Measurements from ENCODE around the gene KIAA1217.

Gene KIAA1217

GRCh38 chr10:24396396-24396795 lies 187.5 kb downstream of the KIAA1217 start:
- H3K9me3 ChIP-seq (ENCODE audit: insufficient read depth, low read depth, low read length) = no peaks in the 10 kb centered on the region
- H3K4me3 ChIP-seq (ENCODE audit: low read length) = no peak overlapping the region
- no peaks in the 10 kb centered on the region for H3K27me3 ChIP-seq (ENCODE audit: insufficient read depth, low read length)
- no peak overlapping the region for H3K9ac ChIP-seq (ENCODE audit: low read depth, low read length)
- H3K27ac ChIP-seq (ENCODE audit: low read length) = no peak overlapping the region
- no peaks in the 10 kb centered on the region for H3K4me1 ChIP-seq (ENCODE audit: insufficient read depth, low read length)
- no peaks in the 10 kb centered on the region for H3K36me3 ChIP-seq (ENCODE audit: insufficient read depth, low read depth, low read length)

- H3K4me1 ChIP-seq (ENCODE audit: insufficient read depth, low read length) = no peaks in the 10 kb centered on the region
- no peaks in the 10 kb centered on the region for H3K27me3 ChIP-seq (ENCODE audit: insufficient read depth, low read length)
- no peak overlapping the region for H3K4me3 ChIP-seq (ENCODE audit: low read length)
- no peak overlapping the region for H3K9ac ChIP-seq (ENCODE audit: low read depth, low read length)
- H3K27ac ChIP-seq (ENCODE audit: low read length) = no peak overlapping the region
- H3K36me3 ChIP-seq (ENCODE audit: insufficient read depth, low read depth, low read length) = no peaks in the 10 kb centered on the region
- H3K9me3 ChIP-seq (ENCODE audit: insufficient read depth, low read depth, low read length) = no peaks in the 10 kb centered on the region
Measured at GRCh38 chr10:24397662-24398061, 188.7 kb downstream of the KIAA1217 start.

- Histone ChIP-seq H3K27me3 (ENCODE audit: insufficient read depth, low read length) (no peaks in the 10 kb centered on the region), H3K9me3 (ENCODE audit: insufficient read depth, low read depth, low read length) (no peaks in the 10 kb centered on the region), H3K36me3 (ENCODE audit: insufficient read depth, low read depth, low read length) (no peaks in the 10 kb centered on the region), H3K4me1 (ENCODE audit: insufficient read depth, low read length) (no peaks in the 10 kb centered on the region), H3K4me3 (ENCODE audit: low read length) (no peak overlapping the region), H3K9ac (ENCODE audit: low read depth, low read length) (no peak overlapping the region), H3K27ac (ENCODE audit: low read length) (no peak overlapping the region)
Measured at GRCh38 chr10:24404567-24404966, 195.6 kb downstream of the KIAA1217 start.

- H3K27me3 ChIP-seq (ENCODE audit: insufficient read depth, low read length) = no peaks in the 10 kb centered on the region
- H3K27ac ChIP-seq (ENCODE audit: low read length) = no peak overlapping the region
- no peaks in the 10 kb centered on the region for H3K9me3 ChIP-seq (ENCODE audit: insufficient read depth, low read depth, low read length)
- H3K4me1 ChIP-seq (ENCODE audit: insufficient read depth, low read length) = no peaks in the 10 kb centered on the region
- H3K36me3 ChIP-seq (ENCODE audit: insufficient read depth, low read depth, low read length) = no peaks in the 10 kb centered on the region
- H3K4me3 ChIP-seq (ENCODE audit: low read length) = no peak overlapping the region
- H3K9ac ChIP-seq (ENCODE audit: low read depth, low read length) = no peak overlapping the region
Measured at GRCh38 chr10:24405635-24406034, 196.7 kb downstream of the KIAA1217 start.

- Histone ChIP-seq H3K4me1 (ENCODE audit: insufficient read depth, low read length) (no peaks in the 10 kb centered on the region), H3K27ac (ENCODE audit: low read length) (no peak overlapping the region), H3K9ac (ENCODE audit: low read depth, low read length) (no peak overlapping the region), H3K36me3 (ENCODE audit: insufficient read depth, low read depth, low read length) (no peaks in the 10 kb centered on the region), H3K27me3 (ENCODE audit: insufficient read depth, low read length) (no peaks in the 10 kb centered on the region), H3K9me3 (ENCODE audit: insufficient read depth, low read depth, low read length) (no peaks in the 10 kb centered on the region), H3K4me3 (ENCODE audit: low read length) (no peak overlapping the region)
Measured at GRCh38 chr10:24406809-24407483, 198.0 kb downstream of the KIAA1217 start.

GRCh38 chr10:24407928-24408327 lies 199.0 kb downstream of the KIAA1217 start:
- Histone ChIP-seq H3K36me3 (ENCODE audit: insufficient read depth, low read depth, low read length) (no peaks in the 10 kb centered on the region), H3K4me1 (ENCODE audit: insufficient read depth, low read length) (no peaks in the 10 kb centered on the region), H3K27ac (ENCODE audit: low read length) (no peak overlapping the region), H3K27me3 (ENCODE audit: insufficient read depth, low read length) (no peaks in the 10 kb centered on the region), H3K9ac (ENCODE audit: low read depth, low read length) (no peak overlapping the region), H3K9me3 (ENCODE audit: insufficient read depth, low read depth, low read length) (no peaks in the 10 kb centered on the region), H3K4me3 (ENCODE audit: low read length) (no peak overlapping the region)

- H3K9ac ChIP-seq (ENCODE audit: low read depth, low read length) = no peak overlapping the region
- no peaks in the 10 kb centered on the region for H3K36me3 ChIP-seq (ENCODE audit: insufficient read depth, low read depth, low read length)
- no peaks in the 10 kb centered on the region for H3K27me3 ChIP-seq (ENCODE audit: insufficient read depth, low read length)
- H3K9me3 ChIP-seq (ENCODE audit: insufficient read depth, low read depth, low read length) = no peaks in the 10 kb centered on the region
- no peak overlapping the region for H3K4me3 ChIP-seq (ENCODE audit: low read length)
- H3K27ac ChIP-seq (ENCODE audit: low read length) = no peak overlapping the region
- H3K4me1 ChIP-seq (ENCODE audit: insufficient read depth, low read length) = no peaks in the 10 kb centered on the region
Measured at GRCh38 chr10:24408365-24408764, 199.4 kb downstream of the KIAA1217 start.

GRCh38 chr10:24414597-24414996 lies 205.7 kb downstream of the KIAA1217 start:
- Histone ChIP-seq H3K36me3 (ENCODE audit: insufficient read depth, low read depth, low read length) (no peaks in the 10 kb centered on the region), H3K4me3 (ENCODE audit: low read length) (no peak overlapping the region), H3K9ac (ENCODE audit: low read depth, low read length) (no peak overlapping the region), H3K4me1 (ENCODE audit: insufficient read depth, low read length) (no peaks in the 10 kb centered on the region; the same call in 1 of the 2 replicates), H3K27me3 (ENCODE audit: insufficient read depth, low read length) (no peaks in the 10 kb centered on the region), H3K9me3 (ENCODE audit: insufficient read depth, low read depth, low read length) (no peaks in the 10 kb centered on the region), H3K27ac (ENCODE audit: low read length) (no peak overlapping the region)

- Histone ChIP-seq H3K27me3 (ENCODE audit: insufficient read depth, low read length) (no peaks in the 10 kb centered on the region), H3K9me3 (ENCODE audit: insufficient read depth, low read depth, low read length) (no peaks in the 10 kb centered on the region), H3K4me3 (ENCODE audit: low read length) (no peak overlapping the region), H3K9ac (ENCODE audit: low read depth, low read length) (no peak overlapping the region), H3K36me3 (ENCODE audit: insufficient read depth, low read depth, low read length) (no peaks in the 10 kb centered on the region), H3K27ac (ENCODE audit: low read length) (no peak overlapping the region), H3K4me1 (ENCODE audit: insufficient read depth, low read length) (no peaks in the 10 kb centered on the region; the same call in 1 of the 2 replicates)
Measured at GRCh38 chr10:24415455-24416125, 206.7 kb downstream of the KIAA1217 start.

- no peak overlapping the region for H3K4me3 ChIP-seq (ENCODE audit: low read length)
- H3K9me3 ChIP-seq (ENCODE audit: insufficient read depth, low read depth, low read length) = no peaks in the 10 kb centered on the region
- H3K9ac ChIP-seq (ENCODE audit: low read depth, low read length) = no peak overlapping the region
- H3K27ac ChIP-seq (ENCODE audit: low read length) = no peak overlapping the region
- no peaks in the 10 kb centered on the region for H3K27me3 ChIP-seq (ENCODE audit: insufficient read depth, low read length)
- H3K36me3 ChIP-seq (ENCODE audit: insufficient read depth, low read depth, low read length) = no peaks in the 10 kb centered on the region
- H3K4me1 ChIP-seq (ENCODE audit: insufficient read depth, low read length) = no peaks in the 10 kb centered on the region; the same call in 1 of the 2 replicates
Measured at GRCh38 chr10:24416248-24416647, 207.3 kb downstream of the KIAA1217 start.

- Histone ChIP-seq H3K36me3 (ENCODE audit: insufficient read depth, low read depth, low read length) (no peaks in the 10 kb centered on the region), H3K27me3 (ENCODE audit: insufficient read depth, low read length) (no peaks in the 10 kb centered on the region), H3K4me3 (ENCODE audit: low read length) (no peak overlapping the region), H3K27ac (ENCODE audit: low read length) (no peak overlapping the region), H3K9ac (ENCODE audit: low read depth, low read length) (no peak overlapping the region), H3K4me1 (ENCODE audit: insufficient read depth, low read length) (no peaks in the 10 kb centered on the region; the same call in 1 of the 2 replicates), H3K9me3 (ENCODE audit: insufficient read depth, low read depth, low read length) (no peaks in the 10 kb centered on the region)
Measured at GRCh38 chr10:24417053-24417452, 208.1 kb downstream of the KIAA1217 start.

- Histone ChIP-seq H3K27me3 (ENCODE audit: insufficient read depth, low read length) (no peaks in the 10 kb centered on the region), H3K9ac (ENCODE audit: low read depth, low read length) (no peak overlapping the region), H3K36me3 (ENCODE audit: insufficient read depth, low read depth, low read length) (no peaks in the 10 kb centered on the region), H3K9me3 (ENCODE audit: insufficient read depth, low read depth, low read length) (no peaks in the 10 kb centered on the region), H3K4me3 (ENCODE audit: low read length) (no peak overlapping the region), H3K4me1 (ENCODE audit: insufficient read depth, low read length) (no peaks in the 10 kb centered on the region; the same call in 1 of the 2 replicates), H3K27ac (ENCODE audit: low read length) (no peak overlapping the region)
Measured at GRCh38 chr10:24418532-24418931, 209.6 kb downstream of the KIAA1217 start.

Data from iPS-20b (cell line).